ENCODE results near the gene LRFN3. TPM values are rescaled to one million over a fixed set of nuclear protein-coding genes. Genes with fewer than 3 reads are reported as not detected.

The LRFN3 gene
- total and polyA plus RNA-seq, 12 donors: 1.7 to 23.3 (median 13.8) TPM

DNA sequence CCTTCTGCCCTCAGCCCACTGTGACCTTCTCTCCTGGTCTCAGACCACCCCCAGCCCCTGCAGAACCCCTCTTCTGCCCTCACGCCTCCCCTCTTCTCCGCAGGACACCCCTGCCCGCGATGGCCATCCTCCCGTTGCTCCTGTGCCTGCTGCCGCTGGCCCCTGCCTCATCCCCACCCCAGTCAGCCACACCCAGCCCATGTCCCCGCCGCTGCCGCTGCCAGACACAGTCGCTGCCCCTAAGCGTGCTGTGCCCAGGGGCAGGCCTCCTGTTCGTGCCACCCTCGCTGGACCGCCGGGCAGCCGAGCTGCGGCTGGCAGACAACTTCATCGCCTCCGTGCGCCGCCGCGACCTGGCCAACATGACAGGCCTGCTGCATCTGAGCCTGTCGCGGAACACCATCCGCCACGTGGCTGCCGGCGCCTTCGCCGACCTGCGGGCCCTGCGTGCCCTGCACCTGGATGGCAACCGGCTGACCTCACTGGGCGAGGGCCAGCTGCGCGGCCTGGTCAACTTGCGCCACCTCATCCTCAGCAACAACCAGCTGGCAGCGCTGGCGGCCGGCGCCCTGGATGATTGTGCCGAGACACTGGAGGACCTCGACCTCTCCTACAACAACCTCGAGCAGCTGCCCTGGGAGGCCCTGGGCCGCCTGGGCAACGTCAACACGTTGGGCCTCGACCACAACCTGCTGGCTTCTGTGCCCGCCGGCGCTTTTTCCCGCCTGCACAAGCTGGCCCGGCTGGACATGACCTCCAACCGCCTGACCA is 3.3 kb downstream of the LRFN3 start:
- 88 to 96% (median 93%) methylated on average over 23 to 55 of the region's 55 CpGs for WGBS, 4 donors
- Histone ChIP-seq H3K9me3 (replicated peaks in 1 of 3) (no peaks in the 10 kb centered on the region), H3K4me1 (replicated peaks in 1 of 2) (peaks cover 17 to 23% of the 10 kb centered on the region in 2 donors), H3K4me3 (no peak overlapping the region), H3K36me3 (replicated peaks in 1 of 2) (peaks cover 0 to 6% of the 10 kb centered on the region in 2 donors), H3K27ac (no peak overlapping the region), H3K27me3 (no peaks in the 10 kb centered on the region)
- DNase-seq: no peak
- intact Hi-C loops (cut with DNase I): loop anchor here (5.0 to 10.0 kb wide), 2 partner anchors 52 to 245 kb away; no protein-coding TSS in a partner anchor
- no peak for TF ChIP-seq POLR2A (IDR thresholded peaks at IDR 0.05)
- TF ChIP-seq, protein P1, sequence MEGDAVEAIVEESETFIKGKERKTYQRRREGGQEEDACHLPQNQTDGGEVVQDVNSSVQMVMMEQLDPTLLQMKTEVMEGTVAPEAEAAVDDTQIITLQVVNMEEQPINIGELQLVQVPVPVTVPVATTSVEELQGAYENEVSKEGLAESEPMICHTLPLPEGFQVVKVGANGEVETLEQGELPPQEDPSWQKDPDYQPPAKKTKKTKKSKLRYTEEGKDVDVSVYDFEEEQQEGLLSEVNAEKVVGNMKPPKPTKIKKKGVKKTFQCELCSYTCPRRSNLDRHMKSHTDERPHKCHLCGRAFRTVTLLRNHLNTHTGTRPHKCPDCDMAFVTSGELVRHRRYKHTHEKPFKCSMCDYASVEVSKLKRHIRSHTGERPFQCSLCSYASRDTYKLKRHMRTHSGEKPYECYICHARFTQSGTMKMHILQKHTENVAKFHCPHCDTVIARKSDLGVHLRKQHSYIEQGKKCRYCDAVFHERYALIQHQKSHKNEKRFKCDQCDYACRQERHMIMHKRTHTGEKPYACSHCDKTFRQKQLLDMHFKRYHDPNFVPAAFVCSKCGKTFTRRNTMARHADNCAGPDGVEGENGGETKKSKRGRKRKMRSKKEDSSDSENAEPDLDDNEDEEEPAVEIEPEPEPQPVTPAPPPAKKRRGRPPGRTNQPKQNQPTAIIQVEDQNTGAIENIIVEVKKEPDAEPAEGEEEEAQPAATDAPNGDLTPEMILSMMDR (IDR thresholded peaks at IDR 0.05): no peak

DNA sequence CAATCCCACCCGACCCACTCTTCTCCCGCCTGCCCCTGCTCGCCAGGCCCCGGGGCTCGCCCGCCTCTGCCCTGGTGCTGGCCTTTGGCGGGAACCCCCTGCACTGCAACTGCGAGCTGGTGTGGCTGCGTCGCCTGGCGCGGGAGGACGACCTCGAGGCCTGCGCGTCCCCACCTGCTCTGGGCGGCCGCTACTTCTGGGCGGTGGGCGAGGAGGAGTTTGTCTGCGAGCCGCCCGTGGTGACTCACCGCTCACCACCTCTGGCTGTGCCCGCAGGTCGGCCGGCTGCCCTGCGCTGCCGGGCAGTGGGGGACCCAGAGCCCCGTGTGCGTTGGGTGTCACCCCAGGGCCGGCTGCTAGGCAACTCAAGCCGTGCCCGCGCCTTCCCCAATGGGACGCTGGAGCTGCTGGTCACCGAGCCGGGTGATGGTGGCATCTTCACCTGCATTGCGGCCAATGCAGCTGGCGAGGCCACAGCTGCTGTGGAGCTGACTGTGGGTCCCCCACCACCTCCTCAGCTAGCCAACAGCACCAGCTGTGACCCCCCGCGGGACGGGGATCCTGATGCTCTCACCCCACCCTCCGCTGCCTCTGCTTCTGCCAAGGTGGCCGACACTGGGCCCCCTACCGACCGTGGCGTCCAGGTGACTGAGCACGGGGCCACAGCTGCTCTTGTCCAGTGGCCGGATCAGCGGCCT is 4.1 kb downstream of the LRFN3 start:
- TF ChIP-seq POLR2A (IDR thresholded peaks at IDR 0.05): no peak
- TF ChIP-seq, protein P1 (IDR thresholded peaks at IDR 0.05): no peak
- intact Hi-C loops (cut with DNase I): no loop called here
- WGBS, 4 donors: 90 to 96% (median 95%) methylated on average over 17 to 51 of the region's 51 CpGs

DNA sequence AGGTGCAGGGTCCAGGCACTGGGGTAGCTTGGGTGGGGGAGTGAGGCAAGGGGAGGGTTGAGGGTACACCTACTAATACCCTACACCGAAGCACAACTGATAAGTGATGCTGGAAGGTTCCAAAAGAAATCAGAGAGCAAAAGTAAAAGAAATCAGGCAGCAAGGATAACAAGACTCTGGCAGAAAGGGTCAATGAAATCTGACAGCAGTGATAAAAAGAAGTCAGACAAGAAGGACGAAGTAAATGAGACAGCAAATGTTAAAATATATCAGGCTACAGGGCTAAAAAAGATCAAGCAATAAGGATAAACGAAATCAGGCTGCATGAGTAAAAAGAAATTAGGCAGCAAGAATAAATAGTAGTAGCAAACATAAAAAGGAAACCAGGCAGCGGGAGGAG is 4.7 kb downstream of the LRFN3 start:
- intact Hi-C loops (cut with DNase I): no loop called here
- Histone ChIP-seq H3K9me3 (replicated peaks in 1 of 3) (no peaks in the 10 kb centered on the region), H3K27ac (no peak overlapping the region), H3K4me3 (no peak overlapping the region), H3K4me1 (replicated peaks in 1 of 2) (peaks cover 13 to 15% of the 10 kb centered on the region in 2 donors), H3K27me3 (no peaks in the 10 kb centered on the region), H3K36me3 (replicated peaks in 1 of 2) (peaks cover 0 to 6% of the 10 kb centered on the region in 2 donors)
- WGBS, 4 donors: 57 to 68% (median 64%) methylated on average over 4 of the region's 4 CpGs
- TF ChIP-seq, protein P1 (IDR thresholded peaks at IDR 0.05): no peak
- TF ChIP-seq POLR2A (IDR thresholded peaks at IDR 0.05): no peak
- DNase-seq: no peak

More for the DNA sequence above, 4.1 kb downstream of the LRFN3 start:
- H3K9me3 ChIP-seq (replicated peaks in 1 of 3): no peaks in the 10 kb centered on the region
- no peak overlapping the region for H3K27ac ChIP-seq
- DNase-seq: no peak
- H3K36me3 ChIP-seq (replicated peaks in 1 of 2): peaks cover 0 to 6% of the 10 kb centered on the region in 2 donors
- H3K4me1 ChIP-seq (replicated peaks in 1 of 2): peaks cover 17 to 22% of the 10 kb centered on the region in 2 donors
- no peaks in the 10 kb centered on the region for H3K27me3 ChIP-seq
- H3K4me3 ChIP-seq: no peak overlapping the region

- WGBS, 4 donors: 93 to 100% (median 99%) methylated on average over 1 to 3 of the region's 3 CpGs; no CpG with 5 or more reads in 1 of the 4 donors
- intact Hi-C loops (cut with DNase I): no loop called here
- H3K36me3 ChIP-seq (replicated peaks in 1 of 2): peaks cover 0 to 6% of the 10 kb centered on the region in 2 donors
These were observed 6.1 kb downstream of the LRFN3 start for GRCh38 chr19:35942235-35942634.

More at GRCh38 chr19:35942235-35942634, 6.1 kb downstream of the LRFN3 start:
- no peaks in the 10 kb centered on the region for H3K27me3 ChIP-seq
- no peak overlapping the region for H3K27ac ChIP-seq
- H3K9me3 ChIP-seq (replicated peaks in 1 of 3): no peaks in the 10 kb centered on the region
- no peak for DNase-seq
- TF ChIP-seq, protein P1 (IDR thresholded peaks at IDR 0.05): no peak
- no peak for TF ChIP-seq POLR2A (IDR thresholded peaks at IDR 0.05)
- peaks cover 2 to 8% of the 10 kb centered on the region in 2 donors for H3K4me1 ChIP-seq (replicated peaks in 1 of 2)
- no peak overlapping the region for H3K4me3 ChIP-seq

Measured in adrenal gland (tissue), 12 donors.